H1 (cell line): ENCODE measurements around the gene TLR5. TPM values are rescaled to one million over a fixed set of nuclear protein-coding genes. Genes with fewer than 3 reads are reported as not detected.

Experiments
- CTCF ChIA-PET: fragments of 300-600 bp; sonication (Branson Sonifier 250); formaldehyde crosslinking; loops from one replicate; lab custom pipeline; 2021; ENCODE audit not compliant: partially characterized antibody; lab: Charles Lee
- POLR2A ChIA-PET: fragments of 300-600 bp; sonication (Branson Sonifier 250); formaldehyde crosslinking; loops from one replicate; lab custom pipeline; 2021; ENCODE audit warnings: inconsistent platforms; ENCODE audit not compliant: partially characterized antibody; lab: Charles Lee
- DNase-seq, 2 experiments: peaks; one replicate each; pipeline versions ENCODE4 v3.0.0 to v3.0.0-alpha.2; 2010 to 2022; ENCODE audit warnings: low spot score in 2 of 2, low read depth in 1 of 2, mixed read lengths in 1 of 2
- FAIRE-seq: peaks from 2 replicates; lab custom pipeline; 2011; peaks lifted over from hg19 to GRCh38; lab: Jason Lieb, UNC
- H2AFZ ChIP-seq: 2 replicates; pipeline ENCODE4 v1.8.1; 2012; ENCODE audit warnings: low read length, inconsistent platforms
- H2AK5ac ChIP-seq: 2 replicates; pipeline ENCODE4 v1.6.1; 2013; ENCODE audit warnings: low read depth, low read length
- H2BK120ac ChIP-seq: replicated peaks from 2 replicates; pipeline ENCODE3; 2013; ENCODE audit warnings: low read depth, low read length, inconsistent platforms
- H2BK12ac ChIP-seq: 2 replicates; pipeline ENCODE4 v1.6.1; 2013; ENCODE audit warnings: low read depth, low read length
- H2BK15ac ChIP-seq: 2 replicates; pipeline ENCODE4 v1.6.1; 2013; ENCODE audit warnings: low read length
- H2BK20ac ChIP-seq: 2 replicates; pipeline ENCODE4 v1.6.1; 2013; ENCODE audit warnings: low read length
- H2BK5ac ChIP-seq: 2 replicates; pipeline ENCODE4 v1.6.1; 2013; ENCODE audit warnings: low read depth, low read length
- H3K14ac ChIP-seq: 2 replicates; pipeline ENCODE4 v1.6.1; 2013; ENCODE audit warnings: inconsistent platforms; ENCODE audit not compliant: insufficient read length
- H3K18ac ChIP-seq: 2 replicates; pipeline ENCODE4 v1.6.1; 2013; ENCODE audit warnings: low read length; ENCODE audit errors: extremely low read depth
- H3K23ac ChIP-seq: 2 replicates; pipeline ENCODE4 v1.6.1; 2013; ENCODE audit warnings: inconsistent platforms; ENCODE audit not compliant: insufficient read length
- H3K23me2 ChIP-seq: 2 replicates; pipeline ENCODE4 v1.6.1; 2013; ENCODE audit warnings: low read depth, low read length
- H3K27ac ChIP-seq: 2 replicates; pipeline ENCODE4 v1.6.1; 2011; ENCODE audit warnings: low read depth, low read length, inconsistent platforms
- H3K27me3 ChIP-seq, 4 experiments: replicated peaks in 1 of 4; 1 replicate in 1 of 4; 2 replicates in 3 of 4; pipeline versions ENCODE4 v1.6.1 to v1.8.1; 2011 to 2013; ENCODE audit warnings: low read length in 3 of 4, mild to moderate bottlenecking in 3 of 4, inconsistent platforms in 2 of 4, mixed read lengths in 2 of 4, moderate library complexity in 1 of 4; ENCODE audit not compliant: control insufficient read depth in 3 of 4, insufficient read depth in 3 of 4; ENCODE audit errors: extremely low read depth in 1 of 4
- H3K36me3 ChIP-seq, 4 experiments: 2 replicates each; pipeline versions ENCODE4 v1.6.1 to v1.8.1; 2011 to 2013; ENCODE audit warnings: mild to moderate bottlenecking in 4 of 4, low read length in 3 of 4, moderate library complexity in 2 of 4, control low read depth in 1 of 4, inconsistent platforms in 1 of 4; ENCODE audit not compliant: insufficient read depth in 4 of 4, control insufficient read depth in 2 of 4
- H3K4ac ChIP-seq: replicated peaks from 2 replicates; pipeline ENCODE3; 2013; ENCODE audit warnings: low read length, low read depth, mixed read lengths, inconsistent platforms; ENCODE audit not compliant: insufficient read length
- H3K4me1 ChIP-seq, 4 experiments: replicated peaks in 1 of 4; 1 replicate in 1 of 4; 2 replicates in 3 of 4; pipeline versions ENCODE4 v1.6.1 to v1.8.1; 2011 to 2013; ENCODE audit warnings: low read length in 3 of 4, inconsistent platforms in 2 of 4, mixed read lengths in 1 of 4; ENCODE audit not compliant: insufficient read depth in 4 of 4, control insufficient read depth in 3 of 4
- H3K4me2 ChIP-seq, 2 experiments: 2 replicates each; pipeline versions ENCODE4 v1.6.1 to v1.8.1; 2011 to 2013; ENCODE audit warnings: low read depth in 2 of 2, low read length in 2 of 2, control low read depth in 1 of 2, inconsistent platforms in 1 of 2, mild to moderate bottlenecking in 1 of 2; ENCODE audit not compliant: insufficient read depth in 1 of 2
- H3K4me3 ChIP-seq, 4 experiments: fragments of 200-600, 300-600 bp in 1 of 4; sonication (generic), shearing (Covaris generic), sonication (Bioruptor Twin) in 1 of 4; 2 replicates each; pipeline versions ENCODE4 v1.5.1 to v1.8.1; 2011 to 2016; ENCODE audit warnings: low read length in 4 of 4, low read depth in 3 of 4, control low read depth in 2 of 4, inconsistent platforms in 2 of 4, mild to moderate bottlenecking in 2 of 4, mixed read lengths in 1 of 4, moderate library complexity in 1 of 4; ENCODE audit not compliant: insufficient read depth in 2 of 4; ENCODE audit errors: extremely low read depth in 1 of 4
- H3K56ac ChIP-seq: replicated peaks from 2 replicates; pipeline ENCODE3; 2013; ENCODE audit warnings: low read depth, mild to moderate bottlenecking, mixed read lengths, low read length, inconsistent platforms; ENCODE audit not compliant: insufficient read length
- H3K79me1 ChIP-seq: 2 replicates; pipeline ENCODE4 v1.6.1; 2013; ENCODE audit warnings: low read depth, low read length, control low read depth
- H3K79me2 ChIP-seq, 2 experiments: 2 replicates each; pipeline versions ENCODE4 v1.6.1 to v1.8.1; 2012 to 2013; ENCODE audit warnings: low read length in 2 of 2, mild to moderate bottlenecking in 2 of 2, inconsistent platforms in 1 of 2; ENCODE audit not compliant: insufficient read depth in 2 of 2, control insufficient read depth in 1 of 2
- H3K9ac ChIP-seq, 4 experiments: replicated peaks in 1 of 4; 1 replicate in 1 of 4; 2 replicates in 3 of 4; pipeline versions ENCODE4 v1.6.1 to v1.8.1; 2011 to 2013; ENCODE audit warnings: low read depth in 3 of 4, low read length in 3 of 4, control low read depth in 2 of 4, mild to moderate bottlenecking in 2 of 4, moderate library complexity in 2 of 4, inconsistent platforms in 1 of 4; ENCODE audit errors: extremely low read depth in 1 of 4
- H3K9me3 ChIP-seq, 2 experiments: 2 replicates each; pipeline versions ENCODE4 v1.6.1 to v1.8.1; 2012 to 2013; ENCODE audit warnings: mild to moderate bottlenecking in 2 of 2, moderate library complexity in 2 of 2, control low read depth in 1 of 2, inconsistent platforms in 1 of 2, low read depth in 1 of 2, low read length in 1 of 2, mixed read lengths in 1 of 2; ENCODE audit not compliant: insufficient read depth in 2 of 2
- H4K20me1 ChIP-seq, 2 experiments: replicated peaks in 1 of 2; 2 replicates each; pipeline versions ENCODE3 to v1.8.1; 2011 to 2013; ENCODE audit warnings: inconsistent platforms in 2 of 2, low read length in 2 of 2, mild to moderate bottlenecking in 1 of 2; ENCODE audit not compliant: insufficient read depth in 2 of 2, control insufficient read depth in 1 of 2
- H4K5ac ChIP-seq: 2 replicates; pipeline ENCODE4 v1.6.1; 2013; ENCODE audit warnings: low read length, low read depth, mixed read lengths, inconsistent platforms; ENCODE audit not compliant: insufficient read length
- H4K8ac ChIP-seq: 2 replicates; pipeline ENCODE4 v1.8.0; 2013; ENCODE audit warnings: mild to moderate bottlenecking, moderate library complexity, low read length, inconsistent platforms; ENCODE audit not compliant: insufficient read depth; ENCODE audit errors: extremely low read depth
- H4K91ac ChIP-seq: replicated peaks from 2 replicates; pipeline ENCODE3; 2013; ENCODE audit warnings: low read length, mixed read lengths, inconsistent platforms; ENCODE audit not compliant: insufficient read length
- ASH2L ChIP-seq: fragments of 200-600, 300-600 bp; sonication (generic); IDR thresholded peaks from one replicate; pipeline ENCODE4 v1.7.1; 2017; ENCODE audit warnings: low read length
- CTCF ChIP-seq, 3 experiments: IDR thresholded peaks; 1 replicate in 2 of 3; 2 replicates in 1 of 3; pipeline versions ENCODE4 v1.5.1 to v1.6.1; 2011; ENCODE audit warnings: low read length in 3 of 3, mild to moderate bottlenecking in 3 of 3, inconsistent platforms in 2 of 3, low read depth in 1 of 3, moderate library complexity in 1 of 3; ENCODE audit not compliant: insufficient read depth in 1 of 3; ENCODE audit errors: control extremely low read depth in 1 of 3
- GABPA ChIP-seq: IDR thresholded peaks from 2 replicates; pipeline ENCODE4 v1.6.1; 2011; ENCODE audit warnings: mild to moderate bottlenecking, low read length, moderate library complexity, borderline replicate concordance; ENCODE audit not compliant: insufficient read depth
- HDAC2 ChIP-seq, 2 experiments: fragments of 300-600 bp in 1 of 2; sonication (generic) in 1 of 2; IDR thresholded peaks; 2 replicates each; pipeline ENCODE4 v1.6.1; 2011 to 2012; ENCODE audit warnings: low read depth in 2 of 2, low read length in 2 of 2, mild to moderate bottlenecking in 2 of 2, moderate library complexity in 2 of 2, borderline replicate concordance in 1 of 2, inconsistent platforms in 1 of 2
- RBBP5 ChIP-seq: IDR thresholded peaks from 2 replicates; pipeline ENCODE4 v1.7.1; 2012; ENCODE audit warnings: low read depth, mild to moderate bottlenecking, inconsistent platforms, low read length, moderate library complexity, borderline replicate concordance
- SRF ChIP-seq: IDR thresholded peaks from 2 replicates; pipeline ENCODE4 v1.6.1; 2011; ENCODE audit warnings: mild to moderate bottlenecking, low read depth, low read length, moderate library complexity
- ZNF274 ChIP-seq: IDR thresholded peaks from 2 replicates; pipeline ENCODE4 v1.7.0; 2012; ENCODE audit warnings: low read length, borderline replicate concordance; ENCODE audit errors: extremely low read depth
- WGBS, 2 experiments: shearing (Covaris generic) in 1 of 2; methylation state at CpG; one replicate each; pipeline versions ENCODE4 v1.1.6 to v1.1.7; 2013 to 2015; ENCODE audit warnings: low lambda C conversion rate in 2 of 2, mixed read lengths in 2 of 2, inconsistent platforms in 1 of 2, low coverage in 1 of 2, missing lambda C conversion rate in 1 of 2; ENCODE audit not compliant: insufficient replicate concordance in 2 of 2, insufficient coverage in 1 of 2, insufficient read length in 1 of 2; ENCODE audit errors: extremely low coverage in 1 of 2, missing lambda C conversion rate in 1 of 2; 5-methylcytosine and 5-hydroxymethylcytosine counted together
- polyA plus RNA-seq, 7 experiments: library from polyadenylated mRNA; depleted of rRNA in 3 of 7; stranded (reverse) in 5 of 7; unstranded in 2 of 7; fragments of >200 nt in 5 of 7; fragments of 200-250 nt in 2 of 7; gene quantifications; 1 replicate in 5 of 7; 2 replicates in 1 of 7; 4 replicates in 1 of 7; pipeline versions ENCODE4 v1.2.1 to v1.2.3, GENCODE V29; 2011 to 2013; ENCODE audit warnings: missing spikeins in 2 of 7, mixed read lengths in 2 of 7
- total RNA-seq: library from RNA; stranded (reverse); fragmentation: NEBNext Ultra II Directional; extraction: Animal tissue kit (Norgen Biotek cat#: 25700); gene quantifications from 2 replicates; pipeline ENCODE4 v1.2.1, GENCODE V29; 2021
- TF ChIP-seq, protein P1 (sequence below): IDR thresholded peaks from 2 replicates; pipeline ENCODE4 v1.6.1; 2011; ENCODE audit warnings: low read length, improper control_type of control experiment

Gene TLR5
- total and polyA plus RNA-seq, 2 of the 8 experiments (the other 6 are each of a cell fraction or from before 2014, with no cell fraction given): 0.35 to 0.74 TPM

- H3K9ac ChIP-seq: no peak overlapping the region
- H3K27me3 ChIP-seq: no peaks in the 10 kb centered on the region
- H4K8ac ChIP-seq: no peak overlapping the region
- H2AFZ ChIP-seq: no peak overlapping the region
- H2BK5ac ChIP-seq: no peak overlapping the region
- H3K79me1 ChIP-seq: no peaks in the 10 kb centered on the region
- H3K4me1 ChIP-seq: no peaks in the 10 kb centered on the region
- H3K36me3 ChIP-seq: no peaks in the 10 kb centered on the region
- H3K4me2 ChIP-seq: no peak overlapping the region
- no peak overlapping the region for H4K5ac ChIP-seq
- FAIRE-seq (no peak), DNase-seq (no peak)
- POLR2A ChIA-PET: interaction anchor here (0.6 to 1.0 kb wide), 2 partner anchors 9 to 78 kb away, joined by 3 read pairs; no protein-coding TSS in a partner anchor
- H3K79me2 ChIP-seq: no peaks in the 10 kb centered on the region
- H3K27ac ChIP-seq: no peak overlapping the region
- no peak overlapping the region for H2BK120ac ChIP-seq
- no peaks in the 10 kb centered on the region for H4K20me1 ChIP-seq
- no peak overlapping the region for H3K4ac ChIP-seq
- H3K23ac ChIP-seq: no peak overlapping the region
- H3K14ac ChIP-seq: no peak overlapping the region
- no peak overlapping the region for H3K18ac ChIP-seq
- no peak overlapping the region for H2BK20ac ChIP-seq
- no peaks in the 10 kb centered on the region for H3K23me2 ChIP-seq
- H4K91ac ChIP-seq: no peak overlapping the region
- H3K4me3 ChIP-seq: no peak overlapping the region
- 89% methylated on average over 1 of the region's 1 CpG; no CpG with 5 or more reads in 1 of the 2 experiments for WGBS, 2 experiments
- H3K9me3 ChIP-seq: peaks cover 9 to 10% of the 10 kb centered on the region in 2 experiments; a peak in 2 of 4 replicates
- H3K56ac ChIP-seq: no peak overlapping the region
- H2AK5ac ChIP-seq: no peak overlapping the region
- no peak for TF ChIP-seq GABPA
- TF ChIP-seq ZNF274: no peak
- TF ChIP-seq HDAC2 (IDR thresholded peaks at IDR 0.05; ENCODE audit: borderline replicate concordance in 1 of 2, low read depth in 2 of 2, low read length in 2 of 2): no peak
- TF ChIP-seq CTCF (IDR thresholded peaks at IDR 0.05; ENCODE audit: control extremely low read depth in 1 of 3, insufficient read depth in 1 of 3, low read depth in 1 of 3, low read length in 3 of 3): no peak
- no peak for TF ChIP-seq ASH2L
- TF ChIP-seq SRF: no peak
- TF ChIP-seq RBBP5: no peak
- TF ChIP-seq, protein P1, sequence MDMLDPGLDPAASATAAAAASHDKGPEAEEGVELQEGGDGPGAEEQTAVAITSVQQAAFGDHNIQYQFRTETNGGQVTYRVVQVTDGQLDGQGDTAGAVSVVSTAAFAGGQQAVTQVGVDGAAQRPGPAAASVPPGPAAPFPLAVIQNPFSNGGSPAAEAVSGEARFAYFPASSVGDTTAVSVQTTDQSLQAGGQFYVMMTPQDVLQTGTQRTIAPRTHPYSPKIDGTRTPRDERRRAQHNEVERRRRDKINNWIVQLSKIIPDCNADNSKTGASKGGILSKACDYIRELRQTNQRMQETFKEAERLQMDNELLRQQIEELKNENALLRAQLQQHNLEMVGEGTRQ: no peak
- CTCF ChIA-PET: interaction anchor here (1.0 to 4.5 kb wide), 7 partner anchors 10 to 304 kb away, joined by 3 to 35 read pairs (median 4); no protein-coding TSS in a partner anchor
- H2BK15ac ChIP-seq: no peak overlapping the region
- no peak overlapping the region for H2BK12ac ChIP-seq
Measured at GRCh38 chr1:223097713-223098112, 45.3 kb downstream of the TLR5 start.
